ENCODE results near the gene CTCF. TPM values are rescaled to one million over a fixed set of nuclear protein-coding genes. Genes with fewer than 3 reads are reported as not detected.

CTCF gene
- total and polyA plus RNA-seq, 10 of the 15 experiments (the other 5 are each of a cell fraction or from before 2014, with no cell fraction given), result 9.1 to 55.0 (median 41.8) TPM

DNA sequence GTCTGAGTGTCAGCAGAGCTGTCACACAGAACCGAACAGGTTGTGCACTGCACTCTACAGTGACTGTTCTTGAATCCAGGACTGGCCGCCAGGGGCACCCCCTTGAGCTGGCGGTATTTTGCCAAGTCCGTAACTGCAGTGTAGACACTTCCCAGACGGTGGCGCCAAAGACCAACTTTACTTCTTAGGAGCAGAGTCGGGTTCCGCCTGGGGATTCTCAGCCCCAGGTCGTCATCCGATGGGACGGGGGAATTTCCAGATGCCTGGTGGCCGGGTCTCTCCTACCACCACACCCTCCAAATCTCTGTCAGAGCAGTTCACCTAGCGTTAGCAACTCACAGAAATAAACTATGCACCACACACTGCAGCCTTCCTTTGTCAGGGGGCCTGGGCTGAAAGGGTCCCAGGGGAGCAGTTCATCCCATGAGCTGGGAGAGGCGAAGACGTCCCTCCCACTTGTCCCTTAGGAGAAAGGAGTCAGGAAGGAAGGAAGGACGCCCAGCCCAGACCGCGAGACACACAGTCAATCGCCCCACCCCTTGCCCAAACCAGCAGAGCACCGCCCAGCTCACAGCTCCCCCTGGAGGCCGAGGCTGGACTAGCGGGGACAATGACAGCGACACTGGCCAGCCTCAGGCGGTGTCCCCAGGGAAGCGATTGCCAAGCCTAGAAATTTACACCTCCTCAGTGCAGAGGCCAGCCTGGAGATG, 41.1 kb upstream of the CTCF start (continued):
- TF ChIP-seq PAX5 (IDR thresholded peaks at IDR 0.05; ENCODE audit: borderline replicate concordance, low read depth, low read length) (peak; percentile 86), STAT1 (conservative IDR thresholded peaks at IDR 0.05) (no peak; the same call in 1 of the 2 replicates), EZH2 (IDR thresholded peaks at IDR 0.05; ENCODE audit: borderline replicate concordance, control insufficient read depth, low read depth, low read length) (no peak), NFIC (IDR thresholded peaks at IDR 0.05; ENCODE audit: low read depth, low read length) (no peak), POLR2AphosphoS5 (IDR thresholded peaks at IDR 0.05; ENCODE audit: low read length) (peak; percentile 30; the same call in 1 of the 2 replicates), SREBF1 (IDR thresholded peaks at IDR 0.05; ENCODE audit: low read length) (no peak), GATAD2B (conservative IDR thresholded peaks at IDR 0.05; ENCODE audit: low read depth) (peak; percentile 76), SMAD1 (IDR thresholded peaks at IDR 0.05; ENCODE audit: low read depth, partially characterized antibody) (no peak), MTA3 (IDR thresholded peaks at IDR 0.05; ENCODE audit: borderline replicate concordance, low read length) (no peak), WRNIP1 (IDR thresholded peaks at IDR 0.05; ENCODE audit: borderline replicate concordance, low read depth, low read length) (no peak), DPF2 (IDR thresholded peaks at IDR 0.05) (peak; percentile 90), CBFB (IDR thresholded peaks at IDR 0.05; ENCODE audit: low read depth) (no peak), ETV6 (conservative IDR thresholded peaks at IDR 0.05 in 1 of 2, IDR thresholded peaks at IDR 0.05 in 1 of 2; ENCODE audit: borderline replicate concordance in 1 of 2, low read depth in 1 of 2) (no peak), LARP7 (IDR thresholded peaks at IDR 0.05) (peak; percentile 89), CREB1 (IDR thresholded peaks at IDR 0.05; ENCODE audit: low read depth) (no peak), YY1 (IDR thresholded peaks at IDR 0.05; ENCODE audit: low read depth, low read length) (peak; percentile 64; the same call in 1 of the 2 replicates), SMARCA5 (IDR thresholded peaks at IDR 0.05) (peak; percentile 99), HDAC2 (IDR thresholded peaks at IDR 0.05) (no peak), ZSCAN29 (IDR thresholded peaks at IDR 0.05) (no peak), RCOR1 (conservative IDR thresholded peaks at IDR 0.05; ENCODE audit: low read depth, low read length) (0 out of 2 replicates have a peak, but pooled peaks have one; percentile 61)
- TF ChIP-seq, protein P1, sequence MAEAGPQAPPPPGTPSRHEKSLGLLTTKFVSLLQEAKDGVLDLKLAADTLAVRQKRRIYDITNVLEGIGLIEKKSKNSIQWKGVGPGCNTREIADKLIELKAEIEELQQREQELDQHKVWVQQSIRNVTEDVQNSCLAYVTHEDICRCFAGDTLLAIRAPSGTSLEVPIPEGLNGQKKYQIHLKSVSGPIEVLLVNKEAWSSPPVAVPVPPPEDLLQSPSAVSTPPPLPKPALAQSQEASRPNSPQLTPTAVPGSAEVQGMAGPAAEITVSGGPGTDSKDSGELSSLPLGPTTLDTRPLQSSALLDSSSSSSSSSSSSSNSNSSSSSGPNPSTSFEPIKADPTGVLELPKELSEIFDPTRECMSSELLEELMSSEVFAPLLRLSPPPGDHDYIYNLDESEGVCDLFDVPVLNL (IDR thresholded peaks at IDR 0.05; ENCODE audit: low read depth, low read length), result no peak
- TF ChIP-seq, protein P2, sequence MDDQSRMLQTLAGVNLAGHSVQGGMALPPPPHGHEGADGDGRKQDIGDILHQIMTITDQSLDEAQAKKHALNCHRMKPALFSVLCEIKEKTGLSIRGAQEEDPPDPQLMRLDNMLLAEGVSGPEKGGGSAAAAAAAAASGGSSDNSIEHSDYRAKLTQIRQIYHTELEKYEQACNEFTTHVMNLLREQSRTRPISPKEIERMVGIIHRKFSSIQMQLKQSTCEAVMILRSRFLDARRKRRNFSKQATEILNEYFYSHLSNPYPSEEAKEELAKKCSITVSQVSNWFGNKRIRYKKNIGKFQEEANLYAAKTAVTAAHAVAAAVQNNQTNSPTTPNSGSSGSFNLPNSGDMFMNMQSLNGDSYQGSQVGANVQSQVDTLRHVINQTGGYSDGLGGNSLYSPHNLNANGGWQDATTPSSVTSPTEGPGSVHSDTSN (IDR thresholded peaks at IDR 0.05; ENCODE audit: insufficient replicate concordance, low read depth, low read length), result no peak
- TF ChIP-seq, protein P3, sequence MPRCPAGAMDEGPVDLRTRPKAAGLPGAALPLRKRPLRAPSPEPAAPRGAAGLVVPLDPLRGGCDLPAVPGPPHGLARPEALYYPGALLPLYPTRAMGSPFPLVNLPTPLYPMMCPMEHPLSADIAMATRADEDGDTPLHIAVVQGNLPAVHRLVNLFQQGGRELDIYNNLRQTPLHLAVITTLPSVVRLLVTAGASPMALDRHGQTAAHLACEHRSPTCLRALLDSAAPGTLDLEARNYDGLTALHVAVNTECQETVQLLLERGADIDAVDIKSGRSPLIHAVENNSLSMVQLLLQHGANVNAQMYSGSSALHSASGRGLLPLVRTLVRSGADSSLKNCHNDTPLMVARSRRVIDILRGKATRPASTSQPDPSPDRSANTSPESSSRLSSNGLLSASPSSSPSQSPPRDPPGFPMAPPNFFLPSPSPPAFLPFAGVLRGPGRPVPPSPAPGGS (IDR thresholded peaks at IDR 0.05; ENCODE audit: borderline replicate concordance, insufficient read depth, low read depth, low read length, poor library complexity, severe bottlenecking), result no peak
- TF ChIP-seq, protein P4, sequence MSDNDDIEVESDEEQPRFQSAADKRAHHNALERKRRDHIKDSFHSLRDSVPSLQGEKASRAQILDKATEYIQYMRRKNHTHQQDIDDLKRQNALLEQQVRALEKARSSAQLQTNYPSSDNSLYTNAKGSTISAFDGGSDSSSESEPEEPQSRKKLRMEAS (IDR thresholded peaks at IDR 0.05; ENCODE audit: low read depth, low read length), result no peak; the same call in 1 of the 2 replicates
- TF ChIP-seq, protein P5, sequence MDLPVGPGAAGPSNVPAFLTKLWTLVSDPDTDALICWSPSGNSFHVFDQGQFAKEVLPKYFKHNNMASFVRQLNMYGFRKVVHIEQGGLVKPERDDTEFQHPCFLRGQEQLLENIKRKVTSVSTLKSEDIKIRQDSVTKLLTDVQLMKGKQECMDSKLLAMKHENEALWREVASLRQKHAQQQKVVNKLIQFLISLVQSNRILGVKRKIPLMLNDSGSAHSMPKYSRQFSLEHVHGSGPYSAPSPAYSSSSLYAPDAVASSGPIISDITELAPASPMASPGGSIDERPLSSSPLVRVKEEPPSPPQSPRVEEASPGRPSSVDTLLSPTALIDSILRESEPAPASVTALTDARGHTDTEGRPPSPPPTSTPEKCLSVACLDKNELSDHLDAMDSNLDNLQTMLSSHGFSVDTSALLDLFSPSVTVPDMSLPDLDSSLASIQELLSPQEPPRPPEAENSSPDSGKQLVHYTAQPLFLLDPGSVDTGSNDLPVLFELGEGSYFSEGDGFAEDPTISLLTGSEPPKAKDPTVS (IDR thresholded peaks at IDR 0.05; ENCODE audit: low read depth, low read length), result no peak
